Body of pancreas (tissue), 4 donors: Measurements from ENCODE around the gene HOXD4. TPM values are rescaled to one million over a fixed set of nuclear protein-coding genes. Genes with fewer than 3 reads are reported as not detected.

Experiments used
- ATAC-seq: fragments of 150-250 bp; one replicate; pipeline ENCODE4 v1.9.1; 2016
- DNase-seq, 4 donors: peaks; one replicate each; pipeline ENCODE4 v3.0.0-alpha.2; 2019
- H3K27ac ChIP-seq, 4 donors: fragments of 200-600 bp; sonication (generic); 1 replicate in 3 of 4; 2 replicates in 1 of 4; pipeline versions ENCODE4 v1.5.1 to v1.6.1; 2016 to 2019; ENCODE audit warnings: mild to moderate bottlenecking in 1 of 4, mixed read lengths in 1 of 4, moderate library complexity in 1 of 4
- H3K27me3 ChIP-seq, 2 donors: fragments of 200-600 bp; sonication (generic); one replicate each; pipeline ENCODE4 v1.6.0; 2016; ENCODE audit warnings: mild to moderate bottlenecking in 1 of 2
- H3K36me3 ChIP-seq, 2 donors: fragments of 200-600 bp; sonication (generic); replicated peaks in 1 of 2; 2 replicates each; pipeline ENCODE4 v1.5.1; 2016; ENCODE audit warnings: low read depth in 2 of 2; ENCODE audit not compliant: insufficient read depth in 1 of 2
- H3K4me1 ChIP-seq: fragments of 200-600 bp; sonication (generic); one replicate; pipeline ENCODE4 v1.6.0; 2016
- H3K4me3 ChIP-seq, 2 donors: fragments of 200-600 bp; sonication (generic); 1 replicate in 1 of 2; 2 replicates in 1 of 2; pipeline ENCODE4 v1.5.1; 2016 to 2019
- H3K9me3 ChIP-seq, 3 donors: fragments of 200-600 bp; sonication (generic); 1 replicate in 2 of 3; 2 replicates in 1 of 3; pipeline ENCODE4 v1.5.1; 2016
- CTCF ChIP-seq, 7 experiments: fragments of 450-650 bp in 4 of 7; fragments of 200-600 bp in 3 of 7; sonication (generic) in 3 of 7; IDR thresholded peaks; one replicate each; pipeline ENCODE4 v1.5.1; 2016 to 2019; ENCODE audit warnings: antibody characterized with exemption in 7 of 7
- POLR2A ChIP-seq, 3 donors: fragments of 450-650 bp; IDR thresholded peaks; one replicate each; pipeline ENCODE4 v1.6.1; 2016; ENCODE audit warnings: antibody characterized with exemption in 3 of 3, mild to moderate bottlenecking in 2 of 3
- WGBS, 2 donors: methylation state at CpG; one replicate each; pipeline ENCODE4 v1.1.5; 2017; 5-methylcytosine and 5-hydroxymethylcytosine counted together
- intact Hi-C: fragments of 100-400 bp; cut with DNase I; formaldehyde crosslinking; loops from one replicate; pipeline ENCODE4 v1.15.1; 2023
- total RNA-seq, 2 donors: library from RNA; depleted of rRNA; stranded (reverse); fragments of >200 nt; gene quantifications; one replicate each; pipeline ENCODE4 v1.1.0, GENCODE V29; 2016

Gene HOXD4
- total RNA-seq, 2 donors from 2014 or later: 0.78 TPM; not detected in 1

GRCh38 chr2:176130957-176131847 is 20.1 kb upstream of the HOXD4 start:
- no peak overlapping the region for H3K4me3 ChIP-seq
- WGBS, 2 donors: 11 to 14% methylated on average over 15 of the region's 15 CpGs
- peaks cover 0 to 75% of the 10 kb centered on the region in 2 donors for H3K27me3 ChIP-seq
- DNase-seq: no peak
- TF ChIP-seq CTCF (IDR thresholded peaks at IDR 0.05) (no peak), POLR2A (IDR thresholded peaks at IDR 0.05) (no peak)
- H3K9me3 ChIP-seq: no peaks in the 10 kb centered on the region
- no peaks in the 10 kb centered on the region for H3K36me3 ChIP-seq
- H3K4me1 ChIP-seq: peaks cover 16% of the 10 kb centered on the region
- no peak overlapping the region for H3K27ac ChIP-seq
- no peak for ATAC-seq
- intact Hi-C loops: no loop called here

- Histone ChIP-seq H3K4me1 (peaks cover 22% of the 10 kb centered on the region), H3K27ac (no peak overlapping the region)
- 5 to 20% methylated on average over 4 of the region's 4 CpGs for WGBS, 2 donors
Measured at GRCh38 chr2:176131848-176132158, 19.5 kb upstream of the HOXD4 start.

GRCh38 chr2:176132205-176133171 is 18.9 kb upstream of the HOXD4 start:
- Histone ChIP-seq H3K27ac (no peak overlapping the region), H3K36me3 (no peaks in the 10 kb centered on the region), H3K9me3 (no peaks in the 10 kb centered on the region), H3K27me3 (peaks cover 0 to 84% of the 10 kb centered on the region in 2 donors), H3K4me3 (no peak overlapping the region), H3K4me1 (peaks cover 25% of the 10 kb centered on the region)
- WGBS, 2 donors: 8 to 15% methylated on average over 33 of the region's 33 CpGs
- no peak for DNase-seq
- TF ChIP-seq CTCF (IDR thresholded peaks at IDR 0.05) (no peak), POLR2A (IDR thresholded peaks at IDR 0.05) (no peak)
- intact Hi-C loops: no loop called here
- no peak for ATAC-seq

More at GRCh38 chr2:176131848-176132158, 19.5 kb upstream of the HOXD4 start:
- TF ChIP-seq POLR2A (IDR thresholded peaks at IDR 0.05) (no peak), CTCF (IDR thresholded peaks at IDR 0.05) (no peak)
- no peaks in the 10 kb centered on the region for H3K9me3 ChIP-seq
- ATAC-seq (no peak), DNase-seq (no peak)
- no peaks in the 10 kb centered on the region for H3K36me3 ChIP-seq
- H3K4me3 ChIP-seq: no peak overlapping the region
- intact Hi-C loops: no loop called here
- peaks cover 0 to 81% of the 10 kb centered on the region in 2 donors for H3K27me3 ChIP-seq

- H3K4me1 ChIP-seq: peaks cover 25% of the 10 kb centered on the region
- ATAC-seq (no peak), DNase-seq (no peak)
- H3K27me3 ChIP-seq: peaks cover 0 to 80% of the 10 kb centered on the region in 2 donors
- H3K4me3 ChIP-seq: no peak overlapping the region
- TF ChIP-seq POLR2A (IDR thresholded peaks at IDR 0.05) (no peak), CTCF (IDR thresholded peaks at IDR 0.05) (no peak)
- no peaks in the 10 kb centered on the region for H3K36me3 ChIP-seq
- no peak overlapping the region for H3K27ac ChIP-seq
- intact Hi-C loops: no loop called here
- no peaks in the 10 kb centered on the region for H3K9me3 ChIP-seq
Measured at GRCh38 chr2:176133389-176133788, 18.0 kb upstream of the HOXD4 start.
